HEK293 (cell line): ENCODE measurements around the gene RGS19.

Experiments used
- GLI2 ChIP-seq: fragments of 450-650 bp; formaldehyde crosslinking; IDR thresholded peaks from 2 replicates; pipeline ENCODE4; 2017; ENCODE audit warnings: missing biosample characterization, missing genetic modification characterization, low read depth, borderline replicate concordance
- HOXA7 ChIP-seq: sonication (generic); formaldehyde crosslinking; IDR thresholded peaks from 2 replicates; pipeline ENCODE4 v1.8.1; 2022; ENCODE audit warnings: missing genetic modification reagents, borderline replicate concordance
- HOXD13 ChIP-seq: sonication (generic); formaldehyde crosslinking; IDR thresholded peaks from 2 replicates; pipeline ENCODE4 v1.8.0; 2022; ENCODE audit warnings: missing genetic modification reagents, borderline replicate concordance
- KLF1 ChIP-seq: fragments of 450-650 bp; formaldehyde crosslinking; IDR thresholded peaks from 2 replicates; pipeline ENCODE4 v1.5.1; 2016; ENCODE audit warnings: missing biosample characterization, missing genetic modification characterization
- MEIS1 ChIP-seq: sonication (generic); formaldehyde crosslinking; IDR thresholded peaks from 2 replicates; pipeline ENCODE4 v1.8.1; 2022; ENCODE audit warnings: missing genetic modification reagents, mild to moderate bottlenecking, borderline replicate concordance
- PATZ1 ChIP-seq: fragments of 450-650 bp; formaldehyde crosslinking; IDR thresholded peaks from 2 replicates; pipeline ENCODE4 v1.5.1; 2016; ENCODE audit warnings: missing biosample characterization, missing genetic modification characterization
- PBX3 ChIP-seq: sonication (generic); formaldehyde crosslinking; IDR thresholded peaks from 2 replicates; pipeline ENCODE4 v1.8.1; 2022; ENCODE audit warnings: mild to moderate bottlenecking, moderate library complexity, missing genetic modification reagents
- TSHZ1 ChIP-seq: fragments of 450-650 bp; formaldehyde crosslinking; IDR thresholded peaks from 2 replicates; pipeline ENCODE4 v1.5.1; 2016; ENCODE audit warnings: missing biosample characterization, missing genetic modification characterization, borderline replicate concordance
- YY2 ChIP-seq: fragments of 450-650 bp; formaldehyde crosslinking; IDR thresholded peaks from 2 replicates; pipeline ENCODE4 v1.5.1; 2016; ENCODE audit warnings: missing biosample characterization, missing genetic modification characterization
- ZBTB26 ChIP-seq: fragments of 450-650 bp; formaldehyde crosslinking; optimal IDR thresholded peaks from 2 replicates; pipeline ENCODE3; 2016; ENCODE audit warnings: missing biosample characterization, mild to moderate bottlenecking, missing genetic modification characterization
- ZBTB44 ChIP-seq: fragments of 450-650 bp; IDR thresholded peaks from 2 replicates; pipeline ENCODE4 v1.5.1; 2018; ENCODE audit warnings: missing biosample characterization, mild to moderate bottlenecking, missing genetic modification characterization
- ZFP37 ChIP-seq: fragments of 450-650 bp; formaldehyde crosslinking; IDR thresholded peaks from 2 replicates; pipeline ENCODE4 v1.5.1; 2016; ENCODE audit warnings: missing biosample characterization, missing genetic modification characterization
- ZNF138 ChIP-seq: fragments of 450-650 bp; formaldehyde crosslinking; IDR thresholded peaks from 2 replicates; pipeline ENCODE4 v1.5.1; 2016; ENCODE audit warnings: missing biosample characterization, missing genetic modification characterization, borderline replicate concordance
- ZNF157 ChIP-seq: fragments of 450-650 bp; formaldehyde crosslinking; IDR thresholded peaks from 2 replicates; pipeline ENCODE4 v1.5.1; 2016; ENCODE audit warnings: missing biosample characterization, missing genetic modification characterization
- ZNF175 ChIP-seq: fragments of 450-650 bp; formaldehyde crosslinking; IDR thresholded peaks from 2 replicates; pipeline ENCODE4 v1.5.1; 2016; ENCODE audit warnings: missing biosample characterization, missing genetic modification characterization
- ZNF211 ChIP-seq: fragments of 450-650 bp; formaldehyde crosslinking; IDR thresholded peaks from 2 replicates; pipeline ENCODE4 v1.5.1; 2016; ENCODE audit warnings: low read depth, missing biosample characterization, missing genetic modification characterization
- ZNF239 ChIP-seq: fragments of 450-650 bp; formaldehyde crosslinking; IDR thresholded peaks from 2 replicates; pipeline ENCODE4 v1.5.1; 2016; ENCODE audit warnings: missing biosample characterization, missing genetic modification characterization
- ZNF292 ChIP-seq: fragments of 450-650 bp; formaldehyde crosslinking; IDR thresholded peaks from 2 replicates; pipeline ENCODE4 v1.5.1; 2016; ENCODE audit warnings: low read depth, missing biosample characterization, missing genetic modification characterization, borderline replicate concordance
- ZNF311 ChIP-seq: fragments of 450-650 bp; formaldehyde crosslinking; IDR thresholded peaks from 2 replicates; pipeline ENCODE4 v1.5.1; 2017; ENCODE audit warnings: missing biosample characterization, missing genetic modification characterization, borderline replicate concordance
- ZNF341 ChIP-seq: fragments of 450-650 bp; formaldehyde crosslinking; IDR thresholded peaks from 2 replicates; pipeline ENCODE4; 2016; ENCODE audit warnings: low read depth, missing biosample characterization, missing genetic modification characterization
- ZNF391 ChIP-seq: fragments of 450-650 bp; formaldehyde crosslinking; IDR thresholded peaks from 2 replicates; pipeline ENCODE4 v1.5.1; 2016; ENCODE audit warnings: low read depth, missing biosample characterization, missing genetic modification characterization, borderline replicate concordance
- ZNF473 ChIP-seq: fragments of 450-650 bp; formaldehyde crosslinking; IDR thresholded peaks from 2 replicates; pipeline ENCODE4 v1.5.1; 2017; ENCODE audit warnings: missing biosample characterization, missing genetic modification characterization
- ZNF529 ChIP-seq: fragments of 450-650 bp; formaldehyde crosslinking; IDR thresholded peaks from 2 replicates; pipeline ENCODE4 v1.5.1; 2017; ENCODE audit warnings: missing genetic modification characterization, missing biosample characterization; ENCODE audit not compliant: insufficient replicate concordance
- ZNF548 ChIP-seq: fragments of 450-650 bp; formaldehyde crosslinking; IDR thresholded peaks from 2 replicates; pipeline ENCODE4 v1.5.1; 2016; ENCODE audit warnings: missing biosample characterization, missing genetic modification characterization
- ZNF549 ChIP-seq: fragments of 450-650 bp; IDR thresholded peaks from 2 replicates; pipeline ENCODE4 v1.5.1; 2018; ENCODE audit warnings: missing biosample characterization, missing genetic modification characterization, mild to moderate bottlenecking, inconsistent platforms, moderate library complexity
- ZNF560 ChIP-seq: fragments of 450-650 bp; formaldehyde crosslinking; IDR thresholded peaks from 2 replicates; pipeline ENCODE4 v1.5.1; 2017; ENCODE audit warnings: missing biosample characterization, missing genetic modification characterization, borderline replicate concordance
- ZNF600 ChIP-seq: fragments of 450-650 bp; formaldehyde crosslinking; IDR thresholded peaks from 2 replicates; pipeline ENCODE4 v1.5.1; 2016; ENCODE audit warnings: missing biosample characterization, missing genetic modification characterization
- ZNF621 ChIP-seq: fragments of 450-650 bp; formaldehyde crosslinking; IDR thresholded peaks from 2 replicates; pipeline ENCODE4 v1.5.1; 2017; ENCODE audit warnings: missing biosample characterization, missing genetic modification characterization
- ZNF664 ChIP-seq: fragments of 450-650 bp; formaldehyde crosslinking; IDR thresholded peaks from 2 replicates; pipeline ENCODE4 v1.5.1; 2016; ENCODE audit warnings: missing biosample characterization, missing genetic modification characterization

RGS19 gene

GRCh38 chr20:64062596-64063388 is 16.5 kb downstream of the RGS19 start, which contains the start of gene TCEA2 (continued):
- TF ChIP-seq ZNF292: no peak
- TF ChIP-seq MEIS1 (CRISPR knock-in tag): no peak
- no peak for TF ChIP-seq HOXD13
- no peak for TF ChIP-seq TSHZ1
- peak; percentile 41; the same call in 1 of the 2 replicates for TF ChIP-seq YY2 (tag by site-specific recombination)
- TF ChIP-seq ZNF157 (tag by site-specific recombination): no peak
- no peak for TF ChIP-seq ZNF341 (tag by site-specific recombination)
- TF ChIP-seq ZNF549: no peak
- TF ChIP-seq HOXA7 (CRISPR knock-in tag): no peak
- TF ChIP-seq ZNF529 (tag by site-specific recombination): no peak
- no peak for TF ChIP-seq ZNF175
- no peak for TF ChIP-seq ZNF138 (tag by site-specific recombination)
- TF ChIP-seq GLI2 (tag by site-specific recombination): no peak
- TF ChIP-seq ZNF664 (tag by site-specific recombination): no peak
- no peak for TF ChIP-seq ZNF239
- TF ChIP-seq ZBTB44 (tag by site-specific recombination): 0 out of 2 replicates have a peak, but pooled peaks have one; percentile 8
- TF ChIP-seq ZNF548 (tag by site-specific recombination): no peak
- peak; percentile 82 for TF ChIP-seq KLF1 (tag by site-specific recombination)
- TF ChIP-seq ZNF211: no peak
- TF ChIP-seq ZBTB26 (tag by site-specific recombination): peak; percentile 92
- no peak for TF ChIP-seq ZNF473 (tag by site-specific recombination)
- TF ChIP-seq ZNF600 (tag by site-specific recombination): no peak
- TF ChIP-seq PBX3: no peak
- peak; percentile 59 for TF ChIP-seq PATZ1 (tag by site-specific recombination)
- no peak for TF ChIP-seq ZNF311 (tag by site-specific recombination)
- no peak for TF ChIP-seq ZNF621
- no peak for TF ChIP-seq ZNF560 (tag by site-specific recombination)
- TF ChIP-seq ZFP37: 0 out of 2 replicates have a peak, but pooled peaks have one; percentile 18
- TF ChIP-seq ZNF391 (tag by site-specific recombination): no peak
